Right atrium auricular region (tissue), 2 donors: ENCODE data around the gene SENP5. TPM values are rescaled to one million over a fixed set of nuclear protein-coding genes. Genes with fewer than 3 reads are reported as not detected.

Experiments used
- DNase-seq: peaks from one replicate; pipeline ENCODE4 v3.0.0-alpha.2; 2019; ENCODE audit warnings: low spot score
- H3K27ac ChIP-seq, 2 donors: fragments of 200-600 bp; sonication (generic); 1 replicate in 1 of 2; 2 replicates in 1 of 2; pipeline ENCODE4 v1.5.1; 2016 to 2019
- H3K27me3 ChIP-seq, 2 donors: fragments of 200-600 bp; sonication (generic); one replicate each; pipeline versions ENCODE4 v1.5.1 to v1.6.0; 2017 to 2019
- H3K36me3 ChIP-seq: fragments of 200-600 bp; sonication (generic); one replicate; pipeline ENCODE4 v1.5.1; 2016
- H3K4me1 ChIP-seq, 2 donors: fragments of 200-600 bp; sonication (generic); one replicate each; pipeline versions ENCODE4 v1.5.1 to v1.6.0; 2017 to 2019
- H3K4me3 ChIP-seq, 2 donors: fragments of 200-600 bp; sonication (generic); 1 replicate in 1 of 2; 2 replicates in 1 of 2; pipeline ENCODE4 v1.5.1; 2017 to 2019; ENCODE audit warnings: mild to moderate bottlenecking in 1 of 2, moderate library complexity in 1 of 2
- H3K9me3 ChIP-seq, 2 donors: fragments of 200-600 bp; sonication (generic); one replicate each; pipeline ENCODE4 v1.5.1; 2019
- total RNA-seq, 2 donors: library from RNA; depleted of rRNA; stranded (reverse); fragments of >200 nt; gene quantifications; one replicate each; pipeline ENCODE4 v1.1.0, GENCODE V29; 2016
- TF ChIP-seq, protein P1 (sequence below), 2 donors: fragments of 200-600 bp; sonication (generic); IDR thresholded peaks; one replicate each; pipeline ENCODE4 v1.5.1; 2019; ENCODE audit warnings: antibody characterized with exemption in 2 of 2

SENP5 gene
- total RNA-seq, 2 donors from 2014 or later = 18.7 to 22.1 TPM

DNA sequence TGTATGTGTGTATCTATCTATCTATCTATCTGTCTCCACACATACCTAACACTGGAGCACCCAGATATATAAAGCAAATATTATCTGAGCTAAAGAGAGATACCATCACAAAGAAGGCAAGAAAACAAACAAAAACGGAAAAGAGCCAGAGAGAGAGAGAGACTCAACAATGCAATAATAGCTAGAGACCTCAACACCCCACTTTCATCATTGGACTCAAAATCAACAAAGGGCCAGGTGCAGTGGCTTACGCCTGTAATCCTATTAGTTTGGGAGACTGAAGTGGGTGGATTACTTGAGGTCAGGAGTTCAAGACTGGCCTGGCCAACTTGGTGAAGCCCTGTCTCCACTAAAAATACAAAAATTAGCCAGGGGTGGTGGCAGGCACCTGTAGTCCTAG lies 51.2 kb downstream of the SENP5 start:
- Histone ChIP-seq H3K27me3 (no peaks in the 10 kb centered on the region), H3K27ac (no peak overlapping the region), H3K4me1 (no peaks in the 10 kb centered on the region), H3K36me3 (peaks cover 34% of the 10 kb centered on the region), H3K4me3 (no peak overlapping the region), H3K9me3 (peaks cover 0 to 11% of the 10 kb centered on the region in 2 donors)
- TF ChIP-seq, protein P1, sequence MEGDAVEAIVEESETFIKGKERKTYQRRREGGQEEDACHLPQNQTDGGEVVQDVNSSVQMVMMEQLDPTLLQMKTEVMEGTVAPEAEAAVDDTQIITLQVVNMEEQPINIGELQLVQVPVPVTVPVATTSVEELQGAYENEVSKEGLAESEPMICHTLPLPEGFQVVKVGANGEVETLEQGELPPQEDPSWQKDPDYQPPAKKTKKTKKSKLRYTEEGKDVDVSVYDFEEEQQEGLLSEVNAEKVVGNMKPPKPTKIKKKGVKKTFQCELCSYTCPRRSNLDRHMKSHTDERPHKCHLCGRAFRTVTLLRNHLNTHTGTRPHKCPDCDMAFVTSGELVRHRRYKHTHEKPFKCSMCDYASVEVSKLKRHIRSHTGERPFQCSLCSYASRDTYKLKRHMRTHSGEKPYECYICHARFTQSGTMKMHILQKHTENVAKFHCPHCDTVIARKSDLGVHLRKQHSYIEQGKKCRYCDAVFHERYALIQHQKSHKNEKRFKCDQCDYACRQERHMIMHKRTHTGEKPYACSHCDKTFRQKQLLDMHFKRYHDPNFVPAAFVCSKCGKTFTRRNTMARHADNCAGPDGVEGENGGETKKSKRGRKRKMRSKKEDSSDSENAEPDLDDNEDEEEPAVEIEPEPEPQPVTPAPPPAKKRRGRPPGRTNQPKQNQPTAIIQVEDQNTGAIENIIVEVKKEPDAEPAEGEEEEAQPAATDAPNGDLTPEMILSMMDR (IDR thresholded peaks at IDR 0.05) = no peak
- DNase-seq = no peak

- Histone ChIP-seq H3K4me3 (no peak overlapping the region), H3K27me3 (no peaks in the 10 kb centered on the region), H3K4me1 (no peaks in the 10 kb centered on the region), H3K9me3 (peaks cover 0 to 11% of the 10 kb centered on the region in 2 donors), H3K27ac (no peak overlapping the region), H3K36me3 (peaks cover 23% of the 10 kb centered on the region)
- TF ChIP-seq, protein P1 (IDR thresholded peaks at IDR 0.05) = no peak
- DNase-seq = no peak
Measured at GRCh38 chr3:196920733-196921132, 53.0 kb downstream of the SENP5 start.

- Histone ChIP-seq H3K27ac (no peak overlapping the region), H3K36me3 (peaks cover 43% of the 10 kb centered on the region), H3K4me3 (no peak overlapping the region), H3K4me1 (no peaks in the 10 kb centered on the region), H3K27me3 (no peaks in the 10 kb centered on the region), H3K9me3 (no peaks in the 10 kb centered on the region)
- TF ChIP-seq, protein P1 (IDR thresholded peaks at IDR 0.05) = no peak
- no peak for DNase-seq
Measured at GRCh38 chr3:196927571-196928453, 60.1 kb downstream of the SENP5 start.

DNA sequence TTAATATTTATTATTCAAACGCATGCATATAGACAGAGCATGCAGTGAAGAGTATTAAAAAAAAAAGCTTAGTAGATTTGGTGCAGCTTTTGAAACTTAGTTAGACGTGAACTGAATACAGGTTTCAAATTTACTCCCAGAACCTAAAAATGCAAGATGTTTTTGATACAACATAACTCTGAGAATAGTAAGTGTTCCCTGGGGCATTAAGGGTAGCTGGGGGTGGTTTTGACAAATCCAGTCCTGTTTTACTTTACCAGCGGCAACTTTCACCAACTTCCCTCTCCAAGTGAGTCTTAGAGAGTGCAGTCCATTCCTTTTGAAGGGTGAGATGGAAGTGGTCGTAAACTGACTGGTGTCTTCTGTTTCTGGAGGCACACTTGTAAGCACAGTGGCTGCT lies 63.4 kb downstream of the SENP5 start:
- Histone ChIP-seq H3K27ac (no peak overlapping the region), H3K36me3 (peaks cover 68% of the 10 kb centered on the region), H3K4me3 (no peak overlapping the region), H3K4me1 (no peaks in the 10 kb centered on the region), H3K27me3 (no peaks in the 10 kb centered on the region), H3K9me3 (no peaks in the 10 kb centered on the region)
- no peak for DNase-seq
- TF ChIP-seq, protein P1 (IDR thresholded peaks at IDR 0.05) = no peak

GRCh38 chr3:196931828-196932587 lies 64.3 kb downstream of the SENP5 start:
- H3K4me3 ChIP-seq = no peak overlapping the region
- no peaks in the 10 kb centered on the region for H3K4me1 ChIP-seq
- DNase-seq = no peak
- TF ChIP-seq, protein P1 (IDR thresholded peaks at IDR 0.05) = no peak
- no peaks in the 10 kb centered on the region for H3K27me3 ChIP-seq
- peaks cover 77% of the 10 kb centered on the region for H3K36me3 ChIP-seq
- H3K9me3 ChIP-seq = no peaks in the 10 kb centered on the region
- no peak overlapping the region for H3K27ac ChIP-seq
